Ishikawa (cell line): ENCODE results near the gene NUP153.

Experiments used
- CREB1 ChIP-seq: IDR thresholded peaks from 2 replicates; pipeline ENCODE4 v1.6.1; 2012; ENCODE audit warnings: low read depth
- RAD21 ChIP-seq: IDR thresholded peaks from 2 replicates; pipeline ENCODE4 v1.6.1; 2012; ENCODE audit warnings: low read depth
- TEAD4 ChIP-seq: IDR thresholded peaks from 2 replicates; pipeline ENCODE4 v1.6.1; 2012
- YY1 ChIP-seq: IDR thresholded peaks from 2 replicates; pipeline ENCODE4 v1.6.1; 2012; ENCODE audit warnings: low read depth
- ZBTB7A ChIP-seq: IDR thresholded peaks from 2 replicates; pipeline ENCODE4 v1.6.1; 2012; ENCODE audit warnings: low read depth
- TF ChIP-seq, protein P1 (sequence below): IDR thresholded peaks from 2 replicates; pipeline ENCODE4 v1.6.1; 2012
- TF ChIP-seq, protein P2 (sequence below): IDR thresholded peaks from 2 replicates; pipeline ENCODE4 v1.6.1; 2012
- TF ChIP-seq, protein P3 (sequence below): IDR thresholded peaks from 2 replicates; pipeline ENCODE4 v1.6.1; 2012; ENCODE audit warnings: low read depth, mild to moderate bottlenecking

DNA sequence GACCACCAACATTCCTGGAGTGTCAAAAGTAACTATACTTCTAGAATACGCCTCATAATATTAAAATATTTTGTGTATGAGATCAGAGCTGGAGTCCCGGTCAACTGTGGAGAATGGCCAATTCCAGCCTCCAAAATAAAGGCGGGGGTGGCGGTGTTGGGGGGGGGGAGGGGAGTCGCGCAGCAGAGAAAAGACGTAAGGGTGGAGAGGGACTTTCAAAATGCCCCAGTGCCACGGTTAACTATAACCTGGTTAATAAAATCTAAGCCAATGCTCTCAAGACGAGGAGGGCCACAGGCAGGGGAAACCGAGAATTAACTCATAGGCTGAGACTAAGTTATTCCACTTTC lies 1.3 kb downstream of the NUP153 start:
- TF ChIP-seq TEAD4 (no peak; the same call in 1 of the 2 replicates), RAD21 (no peak), YY1 (no peak), ZBTB7A (no peak), CREB1 (no peak)
- TF ChIP-seq, protein P1, sequence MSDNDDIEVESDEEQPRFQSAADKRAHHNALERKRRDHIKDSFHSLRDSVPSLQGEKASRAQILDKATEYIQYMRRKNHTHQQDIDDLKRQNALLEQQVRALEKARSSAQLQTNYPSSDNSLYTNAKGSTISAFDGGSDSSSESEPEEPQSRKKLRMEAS: no peak
- TF ChIP-seq, protein P2, sequence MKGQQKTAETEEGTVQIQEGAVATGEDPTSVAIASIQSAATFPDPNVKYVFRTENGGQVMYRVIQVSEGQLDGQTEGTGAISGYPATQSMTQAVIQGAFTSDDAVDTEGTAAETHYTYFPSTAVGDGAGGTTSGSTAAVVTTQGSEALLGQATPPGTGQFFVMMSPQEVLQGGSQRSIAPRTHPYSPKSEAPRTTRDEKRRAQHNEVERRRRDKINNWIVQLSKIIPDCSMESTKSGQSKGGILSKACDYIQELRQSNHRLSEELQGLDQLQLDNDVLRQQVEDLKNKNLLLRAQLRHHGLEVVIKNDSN: no peak
- TF ChIP-seq, protein P3, sequence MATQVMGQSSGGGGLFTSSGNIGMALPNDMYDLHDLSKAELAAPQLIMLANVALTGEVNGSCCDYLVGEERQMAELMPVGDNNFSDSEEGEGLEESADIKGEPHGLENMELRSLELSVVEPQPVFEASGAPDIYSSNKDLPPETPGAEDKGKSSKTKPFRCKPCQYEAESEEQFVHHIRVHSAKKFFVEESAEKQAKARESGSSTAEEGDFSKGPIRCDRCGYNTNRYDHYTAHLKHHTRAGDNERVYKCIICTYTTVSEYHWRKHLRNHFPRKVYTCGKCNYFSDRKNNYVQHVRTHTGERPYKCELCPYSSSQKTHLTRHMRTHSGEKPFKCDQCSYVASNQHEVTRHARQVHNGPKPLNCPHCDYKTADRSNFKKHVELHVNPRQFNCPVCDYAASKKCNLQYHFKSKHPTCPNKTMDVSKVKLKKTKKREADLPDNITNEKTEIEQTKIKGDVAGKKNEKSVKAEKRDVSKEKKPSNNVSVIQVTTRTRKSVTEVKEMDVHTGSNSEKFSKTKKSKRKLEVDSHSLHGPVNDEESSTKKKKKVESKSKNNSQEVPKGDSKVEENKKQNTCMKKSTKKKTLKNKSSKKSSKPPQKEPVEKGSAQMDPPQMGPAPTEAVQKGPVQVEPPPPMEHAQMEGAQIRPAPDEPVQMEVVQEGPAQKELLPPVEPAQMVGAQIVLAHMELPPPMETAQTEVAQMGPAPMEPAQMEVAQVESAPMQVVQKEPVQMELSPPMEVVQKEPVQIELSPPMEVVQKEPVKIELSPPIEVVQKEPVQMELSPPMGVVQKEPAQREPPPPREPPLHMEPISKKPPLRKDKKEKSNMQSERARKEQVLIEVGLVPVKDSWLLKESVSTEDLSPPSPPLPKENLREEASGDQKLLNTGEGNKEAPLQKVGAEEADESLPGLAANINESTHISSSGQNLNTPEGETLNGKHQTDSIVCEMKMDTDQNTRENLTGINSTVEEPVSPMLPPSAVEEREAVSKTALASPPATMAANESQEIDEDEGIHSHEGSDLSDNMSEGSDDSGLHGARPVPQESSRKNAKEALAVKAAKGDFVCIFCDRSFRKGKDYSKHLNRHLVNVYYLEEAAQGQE: no peak
